Body of pancreas (tissue), 4 donors: Measurements from ENCODE around the gene PDLIM4. TPM values are rescaled to one million over a fixed set of nuclear protein-coding genes. Genes with fewer than 3 reads are reported as not detected.

ENCODE experiments used
- ATAC-seq: fragments of 150-250 bp; one replicate; pipeline ENCODE4 v1.9.1; 2016
- DNase-seq, 4 donors: peaks; one replicate each; pipeline ENCODE4 v3.0.0-alpha.2; 2019
- H3K27ac ChIP-seq, 4 donors: fragments of 200-600 bp; sonication (generic); 1 replicate in 3 of 4; 2 replicates in 1 of 4; pipeline versions ENCODE4 v1.5.1 to v1.6.1; 2016 to 2019; ENCODE audit warnings: mild to moderate bottlenecking in 1 of 4, mixed read lengths in 1 of 4, moderate library complexity in 1 of 4
- H3K27me3 ChIP-seq, 2 donors: fragments of 200-600 bp; sonication (generic); one replicate each; pipeline ENCODE4 v1.6.0; 2016; ENCODE audit warnings: mild to moderate bottlenecking in 1 of 2
- H3K36me3 ChIP-seq, 2 donors: fragments of 200-600 bp; sonication (generic); replicated peaks in 1 of 2; 2 replicates each; pipeline ENCODE4 v1.5.1; 2016; ENCODE audit warnings: low read depth in 2 of 2; ENCODE audit not compliant: insufficient read depth in 1 of 2
- H3K4me1 ChIP-seq: fragments of 200-600 bp; sonication (generic); one replicate; pipeline ENCODE4 v1.6.0; 2016
- H3K4me3 ChIP-seq, 2 donors: fragments of 200-600 bp; sonication (generic); 1 replicate in 1 of 2; 2 replicates in 1 of 2; pipeline ENCODE4 v1.5.1; 2016 to 2019
- H3K9me3 ChIP-seq, 3 donors: fragments of 200-600 bp; sonication (generic); 1 replicate in 2 of 3; 2 replicates in 1 of 3; pipeline ENCODE4 v1.5.1; 2016
- CTCF ChIP-seq, 7 experiments: fragments of 450-650 bp in 4 of 7; fragments of 200-600 bp in 3 of 7; sonication (generic) in 3 of 7; IDR thresholded peaks; one replicate each; pipeline ENCODE4 v1.5.1; 2016 to 2019; ENCODE audit warnings: antibody characterized with exemption in 7 of 7
- POLR2A ChIP-seq, 3 donors: fragments of 450-650 bp; IDR thresholded peaks; one replicate each; pipeline ENCODE4 v1.6.1; 2016; ENCODE audit warnings: antibody characterized with exemption in 3 of 3, mild to moderate bottlenecking in 2 of 3
- WGBS, 2 donors: methylation state at CpG; one replicate each; pipeline ENCODE4 v1.1.5; 2017; 5-methylcytosine and 5-hydroxymethylcytosine counted together
- intact Hi-C: fragments of 100-400 bp; cut with DNase I; formaldehyde crosslinking; loops from one replicate; pipeline ENCODE4 v1.15.1; 2023
- total RNA-seq, 2 donors: library from RNA; depleted of rRNA; stranded (reverse); fragments of >200 nt; gene quantifications; one replicate each; pipeline ENCODE4 v1.1.0, GENCODE V29; 2016

The PDLIM4 gene
- total RNA-seq, 2 donors from 2014 or later: 4.2 to 4.3 TPM

DNA sequence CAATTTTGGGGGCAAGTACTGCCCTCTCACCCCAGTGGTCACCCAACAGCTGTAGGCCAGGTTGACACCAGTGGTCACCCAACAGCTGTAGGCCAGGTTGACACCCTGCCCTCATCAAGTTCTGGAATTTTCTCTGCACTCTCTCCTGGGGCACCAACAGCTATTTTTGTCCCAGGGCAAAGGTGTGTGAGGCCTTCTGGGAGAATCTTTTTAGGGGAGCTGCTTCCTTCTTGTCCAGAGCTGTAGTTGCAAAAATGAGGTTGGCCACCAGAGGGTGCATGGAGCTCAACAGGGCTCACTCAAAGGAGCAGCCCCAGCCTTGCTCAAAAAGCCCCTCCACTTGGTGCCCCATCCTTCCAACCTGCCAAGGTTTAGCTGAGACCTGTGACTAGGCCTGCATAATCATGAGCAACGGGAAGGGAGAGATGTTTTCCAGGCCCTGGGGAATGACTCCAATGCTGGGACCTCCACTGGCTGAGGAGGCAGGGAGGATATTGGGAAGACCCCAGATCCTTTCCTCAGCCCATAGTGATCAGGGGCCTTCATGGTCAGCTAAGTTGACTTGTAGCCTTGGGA, 19.2 kb upstream of the PDLIM4 start:
- no peaks in the 10 kb centered on the region for H3K9me3 ChIP-seq
- peak; percentile 69 to 79 (median 75) for TF ChIP-seq CTCF (IDR thresholded peaks at IDR 0.05)
- TF ChIP-seq POLR2A (IDR thresholded peaks at IDR 0.05): no peak
- ATAC-seq (peak; percentile 85), DNase-seq (peak; percentile 81 to 91 (median 82))
- intact Hi-C loops: no loop called here
- no peaks in the 10 kb centered on the region for H3K27me3 ChIP-seq
- 0% methylated on average over 1 of the region's 1 CpG; no CpG with 5 or more reads in 1 of the 2 donors for WGBS, 2 donors
- H3K4me3 ChIP-seq: no peak overlapping the region
- peaks cover 6% of the 10 kb centered on the region for H3K4me1 ChIP-seq
- no peak overlapping the region for H3K27ac ChIP-seq
- no peaks in the 10 kb centered on the region for H3K36me3 ChIP-seq

DNA sequence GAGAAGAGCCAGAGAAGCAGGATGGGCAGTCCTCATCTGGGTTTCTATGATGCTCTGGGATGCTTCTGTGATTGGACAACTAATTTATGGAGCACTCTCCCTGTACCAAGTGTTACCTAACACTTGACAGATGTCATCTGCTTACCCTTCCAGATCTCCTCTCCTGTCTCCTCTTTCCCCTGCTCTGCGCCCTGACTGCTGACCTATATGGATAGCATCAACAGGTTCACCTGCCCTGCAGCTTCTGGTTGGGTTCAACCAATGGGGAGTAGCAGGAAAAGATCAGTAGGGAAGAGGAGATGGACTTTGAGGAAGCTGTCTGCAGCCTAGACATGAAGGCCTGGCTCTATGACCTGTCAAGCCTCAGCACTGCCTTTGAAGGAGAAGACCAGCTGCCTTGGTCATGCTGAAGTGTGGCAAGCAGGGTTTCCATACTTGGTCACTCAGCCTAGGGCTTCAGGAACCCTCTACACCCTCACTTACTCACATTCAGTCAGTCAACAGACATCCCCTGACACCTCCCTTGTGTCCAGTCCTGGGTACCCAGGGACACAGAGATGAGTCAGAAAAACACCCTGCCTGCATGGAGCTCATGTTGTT, 18.5 kb upstream of the PDLIM4 start:
- peaks cover 6% of the 10 kb centered on the region for H3K4me1 ChIP-seq
- no peak overlapping the region for H3K27ac ChIP-seq
- H3K9me3 ChIP-seq: no peaks in the 10 kb centered on the region
- 65 to 87% methylated on average over 1 of the region's 1 CpG for WGBS, 2 donors
- H3K4me3 ChIP-seq: no peak overlapping the region
- intact Hi-C loops: no loop called here
- H3K36me3 ChIP-seq: no peaks in the 10 kb centered on the region
- no peak for TF ChIP-seq POLR2A (IDR thresholded peaks at IDR 0.05)
- no peak for TF ChIP-seq CTCF (IDR thresholded peaks at IDR 0.05)
- DNase-seq (peak in 1 of 4 donors; percentile 4), ATAC-seq (no peak)
- H3K27me3 ChIP-seq: no peaks in the 10 kb centered on the region

- intact Hi-C loops: no loop called here
These were observed 17.7 kb upstream of the PDLIM4 start for GRCh38 chr5:132239776-132240175.

DNA sequence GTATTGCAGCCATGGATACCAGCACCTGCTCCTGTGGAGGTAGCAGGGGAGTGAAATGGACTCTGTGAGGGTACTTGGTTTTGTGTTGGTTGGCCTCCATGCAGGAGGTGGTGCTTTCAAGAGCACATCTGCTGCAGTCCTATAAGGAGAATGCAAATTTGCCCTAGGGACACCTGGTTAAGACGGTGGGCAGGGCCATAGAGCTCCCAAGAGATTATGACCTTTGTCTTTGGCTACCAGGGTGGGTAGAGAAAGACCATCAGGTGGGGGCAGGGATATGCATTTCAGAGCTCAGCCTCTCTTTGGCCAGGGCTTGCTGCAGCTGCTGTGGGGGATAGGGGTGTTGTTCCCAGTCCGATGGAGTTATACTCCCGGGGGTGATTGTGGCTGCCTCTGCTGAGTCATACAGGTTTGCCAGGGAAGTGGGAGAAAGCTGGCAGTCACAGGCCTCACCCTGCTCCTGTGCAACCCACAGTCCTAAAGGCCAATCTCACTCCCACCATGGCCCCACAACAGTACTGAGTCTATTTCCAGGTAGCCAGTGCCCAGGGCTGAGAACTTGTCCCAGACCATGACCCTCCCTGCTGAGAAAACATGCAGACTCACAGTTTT, 14.0 kb upstream of the PDLIM4 start:
- Histone ChIP-seq H3K27me3 (no peaks in the 10 kb centered on the region), H3K9me3 (no peaks in the 10 kb centered on the region), H3K4me3 (no peak overlapping the region), H3K4me1 (no peaks in the 10 kb centered on the region), H3K27ac (no peak overlapping the region), H3K36me3 (no peaks in the 10 kb centered on the region)
- WGBS, 2 donors: 80 to 92% methylated on average over 2 to 3 of the region's 3 CpGs
- intact Hi-C loops: no loop called here
- DNase-seq (peak in 1 of 4 donors; percentile 4), ATAC-seq (no peak)
- TF ChIP-seq CTCF (IDR thresholded peaks at IDR 0.05) (no peak), POLR2A (IDR thresholded peaks at IDR 0.05) (no peak)

More at GRCh38 chr5:132239776-132240175, 17.7 kb upstream of the PDLIM4 start:
- ATAC-seq (no peak), DNase-seq (peak in 1 of 4 donors; percentile 2)
- TF ChIP-seq CTCF (IDR thresholded peaks at IDR 0.05): no peak
- TF ChIP-seq POLR2A (IDR thresholded peaks at IDR 0.05): no peak
- no peaks in the 10 kb centered on the region for H3K9me3 ChIP-seq
- no peaks in the 10 kb centered on the region for H3K27me3 ChIP-seq
- H3K36me3 ChIP-seq: no peaks in the 10 kb centered on the region
- no peak overlapping the region for H3K27ac ChIP-seq
- no peak overlapping the region for H3K4me3 ChIP-seq
- peaks cover 6% of the 10 kb centered on the region for H3K4me1 ChIP-seq
